Subcutaneous adipose tissue (tissue), 4 donors: ENCODE results near the gene HS3ST2. TPM values are rescaled to one million over a fixed set of nuclear protein-coding genes. Genes with fewer than 3 reads are reported as not detected.

Experiments used
- total RNA-seq, 4 donors: library from RNA; depleted of rRNA; stranded (reverse); fragments of >200 nt; gene quantifications; one replicate each; pipeline ENCODE4 v1.1.0, GENCODE V29; 2016
- TF ChIP-seq, protein P1 (sequence below): fragments of 450-650 bp; IDR thresholded peaks from one replicate; pipeline ENCODE4 v1.5.1; 2016; ENCODE audit warnings: low read depth, mild to moderate bottlenecking, control low read depth, antibody characterized with exemption, moderate library complexity

HS3ST2 gene
- total RNA-seq, 4 donors from 2014 or later, result 4.7 to 12.2 (median 6.3) TPM

DNA sequence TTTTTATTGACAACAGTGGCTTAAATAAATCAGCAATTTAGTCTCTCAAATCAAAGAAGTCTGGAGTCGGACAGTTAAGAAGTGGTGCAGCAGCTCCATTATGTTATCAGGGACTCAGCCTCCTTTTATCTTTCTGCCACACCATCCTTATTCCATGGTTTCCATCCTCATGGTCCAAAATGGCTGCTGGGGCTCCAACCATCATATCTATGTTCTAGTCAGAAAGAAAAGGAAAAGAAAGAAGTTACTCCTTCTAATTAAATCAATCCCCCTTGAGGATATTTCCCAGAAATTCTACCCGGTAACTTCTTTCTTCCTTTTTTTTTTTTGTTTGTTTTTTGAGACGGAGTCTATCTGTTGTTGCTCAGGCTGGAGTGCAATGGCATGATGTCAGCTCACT, 109.5 kb downstream of the HS3ST2 start:
- TF ChIP-seq, protein P1, sequence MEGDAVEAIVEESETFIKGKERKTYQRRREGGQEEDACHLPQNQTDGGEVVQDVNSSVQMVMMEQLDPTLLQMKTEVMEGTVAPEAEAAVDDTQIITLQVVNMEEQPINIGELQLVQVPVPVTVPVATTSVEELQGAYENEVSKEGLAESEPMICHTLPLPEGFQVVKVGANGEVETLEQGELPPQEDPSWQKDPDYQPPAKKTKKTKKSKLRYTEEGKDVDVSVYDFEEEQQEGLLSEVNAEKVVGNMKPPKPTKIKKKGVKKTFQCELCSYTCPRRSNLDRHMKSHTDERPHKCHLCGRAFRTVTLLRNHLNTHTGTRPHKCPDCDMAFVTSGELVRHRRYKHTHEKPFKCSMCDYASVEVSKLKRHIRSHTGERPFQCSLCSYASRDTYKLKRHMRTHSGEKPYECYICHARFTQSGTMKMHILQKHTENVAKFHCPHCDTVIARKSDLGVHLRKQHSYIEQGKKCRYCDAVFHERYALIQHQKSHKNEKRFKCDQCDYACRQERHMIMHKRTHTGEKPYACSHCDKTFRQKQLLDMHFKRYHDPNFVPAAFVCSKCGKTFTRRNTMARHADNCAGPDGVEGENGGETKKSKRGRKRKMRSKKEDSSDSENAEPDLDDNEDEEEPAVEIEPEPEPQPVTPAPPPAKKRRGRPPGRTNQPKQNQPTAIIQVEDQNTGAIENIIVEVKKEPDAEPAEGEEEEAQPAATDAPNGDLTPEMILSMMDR, result no peak

DNA sequence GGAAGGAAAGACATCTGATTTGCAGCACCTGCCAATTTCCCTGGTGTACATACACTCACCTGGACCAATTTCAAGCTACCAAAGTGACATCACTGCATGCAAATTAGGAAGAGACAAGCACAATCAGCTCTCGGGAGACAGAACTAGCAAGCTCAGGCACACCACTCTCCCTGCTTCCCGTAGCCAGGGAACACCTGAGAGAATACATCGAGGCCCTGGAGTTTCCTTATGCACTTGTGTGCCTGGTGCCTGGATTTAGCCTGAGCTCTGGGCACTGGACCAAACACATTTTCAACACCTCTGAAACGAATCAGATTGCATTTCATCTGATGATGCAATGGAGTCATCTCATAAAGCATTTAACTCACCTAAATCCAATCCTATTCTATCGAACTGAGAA, 110.5 kb downstream of the HS3ST2 start:
- TF ChIP-seq, protein P1, result no peak

DNA sequence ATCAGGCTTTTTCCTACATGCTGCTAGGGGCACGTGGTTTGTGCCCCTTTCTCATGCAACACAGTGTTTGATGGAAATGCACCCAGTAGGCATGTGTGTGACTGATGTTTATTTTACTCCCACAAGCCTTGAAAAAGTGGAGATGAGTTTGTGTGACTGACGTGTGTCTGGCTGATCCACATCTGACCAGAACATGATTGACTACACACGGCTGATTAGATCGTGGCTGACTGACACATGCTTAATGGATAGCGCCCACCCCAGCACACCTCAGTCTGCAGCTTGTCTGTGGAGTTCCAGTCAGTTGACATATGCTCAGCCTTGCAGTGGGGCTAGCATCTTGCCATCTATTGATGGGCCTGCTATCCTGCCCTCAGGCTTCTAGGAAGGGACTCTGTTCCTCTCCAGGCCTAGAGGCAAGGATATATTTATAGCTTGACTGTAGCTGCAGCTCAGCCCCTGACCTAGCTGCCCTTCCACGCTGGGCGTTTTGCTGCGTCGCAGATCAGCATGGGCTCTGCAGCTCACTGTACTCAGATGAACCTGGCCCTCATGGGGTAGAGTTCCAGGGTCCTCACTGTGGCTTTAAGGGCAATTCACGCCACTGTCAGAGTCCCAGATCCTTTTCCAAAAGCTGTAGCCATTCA, 112.3 kb downstream of the HS3ST2 start:
- TF ChIP-seq, protein P1, result no peak

DNA sequence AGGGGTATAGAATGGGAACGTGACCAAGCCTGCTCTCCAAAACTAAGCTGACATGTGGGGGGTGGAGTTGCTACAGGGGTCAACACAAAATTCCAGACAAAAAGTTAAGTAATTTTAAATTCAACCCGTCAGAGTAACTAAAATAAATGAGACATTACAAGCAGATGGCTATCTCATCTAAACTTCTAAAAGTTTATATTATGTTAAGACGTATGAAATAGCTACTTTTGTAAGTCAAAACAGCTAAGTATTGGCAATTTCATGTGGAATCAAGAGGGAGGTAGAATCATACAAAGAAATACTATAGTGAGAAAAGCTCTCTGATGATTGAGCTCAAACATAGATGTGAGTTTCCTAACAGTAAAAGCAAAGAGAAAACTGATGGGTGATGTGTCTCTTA, 113.3 kb downstream of the HS3ST2 start:
- TF ChIP-seq, protein P1, result no peak

DNA sequence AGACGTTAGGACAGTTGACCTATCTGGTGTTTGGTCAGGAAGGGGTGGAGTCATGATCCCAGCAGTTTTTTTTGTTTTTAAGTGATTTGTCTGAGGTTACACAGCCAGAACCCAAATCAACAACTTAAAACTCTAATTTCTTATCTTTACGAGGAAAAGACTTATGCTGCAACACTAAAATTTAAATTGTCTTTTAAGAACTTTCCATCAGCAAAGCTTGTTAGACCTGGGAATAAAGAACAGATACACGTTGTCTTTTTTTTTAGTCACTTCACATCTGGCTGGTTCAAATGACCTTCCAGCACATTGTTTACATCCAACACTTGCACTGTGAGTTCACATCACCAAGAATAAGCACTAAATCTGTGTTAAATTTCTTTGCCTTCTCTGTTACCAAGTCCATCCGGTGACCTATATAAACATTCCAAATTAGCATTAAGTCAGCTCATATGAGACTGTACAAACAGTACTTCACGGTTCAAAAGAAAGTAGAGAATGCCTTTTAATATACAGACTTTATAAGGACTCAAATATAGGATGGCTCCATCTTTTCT, 115.0 kb downstream of the HS3ST2 start:
- TF ChIP-seq, protein P1, result no peak

DNA sequence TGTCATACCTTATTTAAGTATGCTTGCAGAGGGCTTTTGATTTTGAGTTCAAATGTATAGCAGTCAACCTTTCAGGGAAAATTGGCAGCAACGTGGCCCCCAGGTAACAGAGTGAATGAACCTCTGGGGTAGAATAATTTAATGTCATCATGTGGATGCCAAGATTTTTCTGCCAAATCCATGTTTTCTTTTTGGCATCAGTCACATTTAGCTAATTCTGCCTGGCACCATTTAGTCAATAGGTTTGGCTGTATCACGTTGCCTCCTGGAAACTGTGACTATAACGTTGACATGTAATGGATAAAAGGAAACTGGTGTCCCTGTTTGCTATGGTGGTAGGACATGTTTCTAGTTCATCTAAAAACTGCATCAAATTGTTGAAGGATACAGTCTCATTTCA, 115.5 kb downstream of the HS3ST2 start:
- TF ChIP-seq, protein P1, result no peak

DNA sequence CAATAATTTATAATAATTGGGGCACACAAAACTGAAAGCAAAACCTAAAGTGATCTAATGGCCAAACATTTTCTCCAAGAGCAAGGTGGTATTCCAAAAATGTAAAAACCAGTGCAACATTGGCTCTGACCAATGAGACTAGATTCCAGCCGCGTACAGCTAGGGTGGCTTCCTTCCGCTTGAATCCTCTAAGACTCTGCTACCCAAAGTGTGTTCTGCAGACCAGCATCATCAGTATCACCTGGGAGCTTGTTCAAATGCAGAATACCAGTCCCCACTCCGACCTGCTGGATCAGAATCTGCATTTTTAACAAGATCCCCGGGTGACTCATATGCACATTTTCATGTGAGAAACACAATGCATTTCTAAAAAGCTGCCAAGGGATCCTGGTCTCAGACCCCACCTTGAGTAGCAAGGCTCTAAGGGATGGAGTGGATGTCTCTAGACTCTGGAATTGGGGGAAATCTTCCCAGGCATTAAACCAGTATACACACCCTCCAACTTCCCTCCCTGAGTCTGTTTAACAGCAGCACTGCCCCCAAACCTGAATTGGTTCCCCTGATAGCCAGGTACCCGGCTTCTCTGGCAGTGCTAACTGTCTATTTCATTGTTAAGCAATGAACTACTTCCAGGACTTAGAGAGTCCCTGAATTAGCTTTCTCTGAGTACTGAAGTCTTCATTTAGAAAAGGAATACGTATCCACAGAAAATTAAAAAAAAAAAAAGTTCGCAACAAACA, 118.2 kb downstream of the HS3ST2 start:
- TF ChIP-seq, protein P1, result no peak
